Measurements from ENCODE around the gene KPTN.

DNA sequence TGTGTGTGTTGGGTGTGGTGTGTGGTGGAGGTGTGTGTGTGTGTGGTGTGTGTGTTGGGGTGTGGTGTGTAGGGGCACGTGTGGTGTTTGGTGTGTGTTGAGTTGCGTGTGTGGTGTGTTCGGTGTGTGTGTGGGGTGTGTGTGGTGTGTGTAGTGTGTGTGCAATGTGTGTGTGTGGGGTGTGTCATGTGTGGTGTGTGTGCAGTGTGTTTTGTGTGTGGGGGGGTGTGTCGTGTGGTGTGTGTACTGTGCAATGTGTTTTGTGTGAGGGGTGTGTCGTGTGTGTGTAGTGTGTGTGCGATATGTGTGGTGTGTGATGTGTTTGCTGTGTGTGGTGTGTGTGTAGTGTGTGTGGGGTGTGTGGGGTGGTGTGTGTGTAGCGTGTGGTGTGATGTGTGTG, 6.0 kb upstream of the KPTN start:
- TF ChIP-seq POLR2A (IDR thresholded peaks at IDR 0.05) = no peak
- no peak for TF ChIP-seq CTCF (IDR thresholded peaks at IDR 0.05)

All from body of pancreas (tissue), 4 donors.